Measurements from ENCODE around the gene NISCH. TPM values are rescaled to one million over a fixed set of nuclear protein-coding genes. Genes with fewer than 3 reads are reported as not detected.

Gene NISCH
- total and polyA plus RNA-seq, 2 experiments from 2014 or later: 18.4 to 76.4 TPM

Other genes starting within 250 kb of the NISCH start
- gene TLR9, start 230.0 kb upstream of the NISCH start, total RNA-seq (2014; rRNA removed; shearing (Covaris generic)): not detected in 2 replicates
- gene TLR9, start 230.0 kb upstream of the NISCH start, polyA plus RNA-seq (2016; fragmentation: Nextera tagmentation; extraction: Ambion mirVana): not detected in 2 replicates
- 120 and 123 TPM in 2 replicates for gene TWF2, start 216.4 kb upstream of the NISCH start, total RNA-seq (2014; rRNA removed; shearing (Covaris generic))
- 38.6 and 38.9 TPM in 2 replicates for gene TWF2, start 216.4 kb upstream of the NISCH start, polyA plus RNA-seq (2016; fragmentation: Nextera tagmentation; extraction: Ambion mirVana)
- gene PPM1M, start 209.8 kb upstream of the NISCH start, total RNA-seq (2014; rRNA removed; shearing (Covaris generic)): 1.8 and 4.0 TPM in 2 replicates
- gene PPM1M, start 209.8 kb upstream of the NISCH start, polyA plus RNA-seq (2016; fragmentation: Nextera tagmentation; extraction: Ambion mirVana): 2.2 and 2.8 TPM in 2 replicates
- gene WDR82, start 177.0 kb upstream of the NISCH start, total RNA-seq (2014; rRNA removed; shearing (Covaris generic)): 69.8 and 71.8 TPM in 2 replicates
- gene WDR82, start 177.0 kb upstream of the NISCH start, polyA plus RNA-seq (2016; fragmentation: Nextera tagmentation; extraction: Ambion mirVana): 25.2 and 31.2 TPM in 2 replicates
- gene GLYCTK, start 167.8 kb upstream of the NISCH start, total RNA-seq (2014; rRNA removed; shearing (Covaris generic)): 7.5 and 8.3 TPM in 2 replicates
- 3.0 and 3.8 TPM in 2 replicates for gene GLYCTK, start 167.8 kb upstream of the NISCH start, polyA plus RNA-seq (2016; fragmentation: Nextera tagmentation; extraction: Ambion mirVana)
- gene DNAH1, start 139.3 kb upstream of the NISCH start, total RNA-seq (2014; rRNA removed; shearing (Covaris generic)): 0.35 and 1.8 TPM in 2 replicates
- 0.17 and 0.81 TPM in 2 replicates for gene DNAH1, start 139.3 kb upstream of the NISCH start, polyA plus RNA-seq (2016; fragmentation: Nextera tagmentation; extraction: Ambion mirVana)
- gene BAP1, start 45.6 kb upstream of the NISCH start, total RNA-seq (2014; rRNA removed; shearing (Covaris generic)): 78.1 and 95.7 TPM in 2 replicates
- 28.5 and 30.4 TPM in 2 replicates for gene BAP1, start 45.6 kb upstream of the NISCH start, polyA plus RNA-seq (2016; fragmentation: Nextera tagmentation; extraction: Ambion mirVana)
- 7.0 and 12.2 TPM in 2 replicates for gene PHF7, start 44.9 kb upstream of the NISCH start, total RNA-seq (2014; rRNA removed; shearing (Covaris generic))
- 16.3 and 17.1 TPM in 2 replicates for gene PHF7, start 44.9 kb upstream of the NISCH start, polyA plus RNA-seq (2016; fragmentation: Nextera tagmentation; extraction: Ambion mirVana)
- gene SEMA3G, start 10.5 kb upstream of the NISCH start, total RNA-seq (2014; rRNA removed; shearing (Covaris generic)): 2.2 and 2.5 TPM in 2 replicates
- gene SEMA3G, start 10.5 kb upstream of the NISCH start, polyA plus RNA-seq (2016; fragmentation: Nextera tagmentation; extraction: Ambion mirVana): 0.47 and 0.56 TPM in 2 replicates
- 1.7 and 6.5 TPM in 2 replicates for gene TNNC1, start 1.6 kb upstream of the NISCH start, total RNA-seq (2014; rRNA removed; shearing (Covaris generic))
- 6.9 and 8.3 TPM in 2 replicates for gene TNNC1, start 1.6 kb upstream of the NISCH start, polyA plus RNA-seq (2016; fragmentation: Nextera tagmentation; extraction: Ambion mirVana)
- gene STAB1, start 39.7 kb downstream of the NISCH start, total RNA-seq (2014; rRNA removed; shearing (Covaris generic)): 0.90 and 3.0 TPM in 2 replicates
- 1.1 and 1.9 TPM in 2 replicates for gene STAB1, start 39.7 kb downstream of the NISCH start, polyA plus RNA-seq (2016; fragmentation: Nextera tagmentation; extraction: Ambion mirVana)
- 287 and 324 TPM in 2 replicates for gene NT5DC2, start 78.3 kb downstream of the NISCH start, total RNA-seq (2014; rRNA removed; shearing (Covaris generic))
- gene NT5DC2, start 78.3 kb downstream of the NISCH start, polyA plus RNA-seq (2016; fragmentation: Nextera tagmentation; extraction: Ambion mirVana): 260 and 269 TPM in 2 replicates
- gene UQCC5, start 81.0 kb downstream of the NISCH start, total RNA-seq (2014; rRNA removed; shearing (Covaris generic)): 1.6 and 2.6 TPM in 2 replicates
- gene UQCC5, start 81.0 kb downstream of the NISCH start, polyA plus RNA-seq (2016; fragmentation: Nextera tagmentation; extraction: Ambion mirVana): 156 and 157 TPM in 2 replicates
- gene PBRM1, start 230.3 kb downstream of the NISCH start, total RNA-seq (2014; rRNA removed; shearing (Covaris generic)): 72.5 and 80.7 TPM in 2 replicates
- gene PBRM1, start 230.3 kb downstream of the NISCH start, polyA plus RNA-seq (2016; fragmentation: Nextera tagmentation; extraction: Ambion mirVana): 40.8 and 57.5 TPM in 2 replicates
- gene GNL3, start 230.4 kb downstream of the NISCH start, total RNA-seq (2014; rRNA removed; shearing (Covaris generic)): 138 and 169 TPM in 2 replicates
- gene GNL3, start 230.4 kb downstream of the NISCH start, polyA plus RNA-seq (2016; fragmentation: Nextera tagmentation; extraction: Ambion mirVana): 177 and 205 TPM in 2 replicates

All from GM23338 (cell line).